ENCODE results near the gene SEMG1. TPM values are rescaled to one million over a fixed set of nuclear protein-coding genes. Genes with fewer than 3 reads are reported as not detected.
A peak's percentile ranks its signal among the peaks of the same experiment; 100 is the strongest.

The SEMG1 gene, protein sequence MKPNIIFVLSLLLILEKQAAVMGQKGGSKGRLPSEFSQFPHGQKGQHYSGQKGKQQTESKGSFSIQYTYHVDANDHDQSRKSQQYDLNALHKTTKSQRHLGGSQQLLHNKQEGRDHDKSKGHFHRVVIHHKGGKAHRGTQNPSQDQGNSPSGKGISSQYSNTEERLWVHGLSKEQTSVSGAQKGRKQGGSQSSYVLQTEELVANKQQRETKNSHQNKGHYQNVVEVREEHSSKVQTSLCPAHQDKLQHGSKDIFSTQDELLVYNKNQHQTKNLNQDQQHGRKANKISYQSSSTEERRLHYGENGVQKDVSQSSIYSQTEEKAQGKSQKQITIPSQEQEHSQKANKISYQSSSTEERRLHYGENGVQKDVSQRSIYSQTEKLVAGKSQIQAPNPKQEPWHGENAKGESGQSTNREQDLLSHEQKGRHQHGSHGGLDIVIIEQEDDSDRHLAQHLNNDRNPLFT
- total RNA-seq, result not detected

DNA sequence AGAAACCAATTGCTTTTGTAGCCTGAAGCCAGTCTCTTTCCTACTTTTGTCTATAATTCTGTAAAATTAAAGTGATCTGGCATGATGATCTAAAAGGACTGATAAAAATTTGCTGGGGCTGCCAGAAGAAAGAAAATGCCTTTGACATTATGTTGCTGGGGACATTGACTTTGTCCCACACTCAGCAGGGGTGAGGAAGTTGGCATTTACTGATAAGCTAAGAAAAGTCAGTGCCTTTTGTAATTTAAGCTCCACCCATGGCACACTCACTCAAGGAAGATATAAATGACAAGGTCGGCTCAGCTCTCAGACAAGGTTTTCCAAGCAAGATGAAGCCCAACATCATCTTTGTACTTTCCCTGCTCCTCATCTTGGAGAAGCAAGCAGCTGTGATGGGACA lies at the start of gene SEMG1:
SEMG1 (plus strand) TSS at position 309 of the 400 bp plus-strand sequence; CDS start at position 330, 21 bp downstream.
- ATAC-seq, result no peak

DNA sequence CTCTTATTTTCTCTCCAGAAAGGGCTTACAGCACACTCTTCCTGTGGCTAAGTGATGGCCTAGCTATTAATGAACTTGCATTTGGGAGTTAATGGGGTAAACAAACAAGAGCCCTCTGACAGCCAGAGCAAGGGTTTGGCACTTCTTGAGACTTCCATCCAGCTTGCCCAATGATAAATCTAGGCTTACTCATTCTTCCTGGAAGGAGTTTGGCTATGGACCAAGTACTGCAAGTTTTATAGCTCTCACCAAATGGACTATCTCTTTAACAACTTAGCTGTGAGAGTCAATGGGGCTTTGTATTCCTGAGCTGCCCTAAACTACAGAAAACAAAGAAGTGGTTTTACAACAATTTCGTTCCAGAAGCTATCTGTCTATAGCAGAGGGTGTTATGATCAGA lies 48.9 kb upstream of the SEMG1 start:
- ATAC-seq, result peak; percentile 92

DNA sequence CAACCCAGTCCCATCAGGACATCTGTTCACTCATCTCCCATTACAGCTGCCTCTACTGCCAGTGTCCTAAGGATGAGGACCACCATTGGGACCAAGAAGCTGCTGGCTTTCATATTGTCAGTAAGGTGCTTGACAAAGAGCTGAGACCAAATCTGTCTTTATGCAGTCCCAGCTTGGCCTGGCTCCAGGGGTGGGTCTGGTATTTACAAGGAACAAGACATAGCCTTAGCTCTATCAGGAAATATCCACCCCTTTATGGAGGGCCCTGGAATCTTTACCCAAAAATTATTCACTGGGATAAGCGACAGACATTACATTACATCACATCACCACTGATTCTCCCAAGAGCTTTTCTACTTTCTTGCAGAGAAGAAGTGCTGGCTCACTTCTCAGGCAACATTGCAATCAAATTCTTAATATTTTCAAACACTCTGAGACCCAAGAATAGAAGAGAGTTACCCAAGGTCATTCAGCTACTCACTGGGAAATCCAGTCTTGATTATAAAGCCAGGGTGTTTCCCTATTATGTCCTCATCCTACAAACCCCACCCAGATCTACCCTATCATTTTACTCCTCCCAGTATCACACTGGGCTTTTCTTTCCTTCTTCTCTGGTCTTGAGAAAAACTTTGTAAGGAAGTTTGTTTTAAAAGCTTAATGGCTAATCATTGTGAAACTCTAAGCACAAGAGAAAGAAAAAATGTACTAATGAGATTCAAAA lies 43.6 kb upstream of the SEMG1 start:
- ATAC-seq, result peak; percentile 84

DNA sequence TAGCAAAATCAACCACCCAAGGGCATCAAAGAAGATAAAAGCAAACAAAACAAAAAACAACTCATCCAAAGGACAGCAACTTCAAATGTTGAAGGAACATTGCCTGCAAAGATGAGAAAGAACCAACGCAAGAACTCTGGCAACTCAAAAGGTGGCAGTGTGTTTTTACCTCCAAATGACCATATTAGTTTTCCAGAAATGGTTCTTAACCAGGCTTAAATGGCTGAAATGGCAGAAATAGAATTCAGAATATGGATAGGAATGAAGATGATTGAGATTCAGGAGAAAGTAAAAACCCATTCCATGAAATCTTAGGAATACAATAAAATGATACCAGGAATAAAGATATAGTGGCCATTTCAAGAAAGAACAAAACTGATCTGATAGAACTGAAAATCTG lies 41.9 kb upstream of the SEMG1 start:
- ATAC-seq, result no peak

DNA sequence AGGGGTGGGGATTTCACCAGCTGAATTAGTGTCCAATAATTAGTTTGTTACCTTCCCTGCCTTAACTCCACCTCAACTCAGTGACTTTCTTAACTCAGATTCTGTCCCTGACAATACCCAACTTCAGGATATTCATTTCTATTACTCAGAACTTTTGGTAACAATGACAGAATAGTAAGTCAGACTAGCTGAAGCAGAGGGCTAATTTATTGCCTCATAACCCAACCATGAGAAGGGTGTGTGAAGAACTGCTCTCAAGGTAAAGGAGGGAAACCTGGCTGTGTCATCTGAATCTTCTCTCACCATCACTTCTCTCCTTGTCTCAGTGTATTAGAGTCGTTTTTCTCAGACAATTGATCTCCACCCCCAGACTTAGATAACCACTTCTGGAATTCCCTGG lies 33.3 kb upstream of the SEMG1 start:
- ATAC-seq, result peak; percentile 78

DNA sequence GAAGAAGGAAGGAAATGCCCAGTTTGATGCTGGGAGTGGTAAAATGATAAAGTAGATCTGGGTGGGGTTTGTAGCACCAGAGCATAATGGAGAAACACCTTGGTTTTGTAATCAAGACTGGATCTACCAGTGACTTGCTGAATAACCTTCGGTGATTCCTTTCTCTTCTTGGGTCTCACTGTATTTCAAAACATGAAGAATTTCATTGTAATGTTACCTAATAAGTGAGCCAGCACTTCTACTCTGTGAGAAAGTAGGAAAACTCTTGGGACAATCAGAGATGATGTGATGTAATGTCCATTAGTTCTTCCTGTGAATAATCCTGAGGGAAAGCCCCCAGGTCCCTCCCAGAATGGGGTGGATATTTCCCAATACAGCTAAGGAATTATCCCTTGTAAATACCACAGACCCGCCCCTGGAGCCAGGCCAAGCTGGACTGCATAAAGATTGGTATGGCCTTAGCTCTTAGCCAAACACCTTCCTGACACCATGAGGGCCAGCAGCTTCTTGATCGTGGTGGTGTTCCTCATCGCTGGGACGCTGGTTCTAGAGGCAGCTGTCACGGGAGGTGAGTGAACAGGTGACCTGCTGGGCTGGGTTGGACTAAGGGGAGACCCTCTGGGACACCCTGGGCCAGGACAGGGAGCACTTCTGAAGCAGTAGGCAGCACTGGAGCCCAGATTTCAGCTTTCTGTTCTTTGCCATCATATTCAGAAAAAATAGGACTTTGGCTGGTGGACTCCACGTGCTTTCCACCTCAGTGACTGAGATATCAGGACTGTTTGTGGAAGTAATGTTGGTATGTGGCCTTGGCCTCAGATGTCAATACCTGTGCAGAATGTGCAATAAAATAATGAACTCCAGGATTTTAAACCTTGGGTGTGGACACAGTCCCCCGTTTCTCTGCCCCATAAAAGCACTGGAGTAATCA lies 32.1 kb upstream of the SEMG1 start, which contains the start of gene PI3:
PI3 (plus strand) TSS at position 469 of the 931 bp plus-strand sequence; CDS start at position 490, 21 bp downstream.
- peak; percentile 85 for ATAC-seq

DNA sequence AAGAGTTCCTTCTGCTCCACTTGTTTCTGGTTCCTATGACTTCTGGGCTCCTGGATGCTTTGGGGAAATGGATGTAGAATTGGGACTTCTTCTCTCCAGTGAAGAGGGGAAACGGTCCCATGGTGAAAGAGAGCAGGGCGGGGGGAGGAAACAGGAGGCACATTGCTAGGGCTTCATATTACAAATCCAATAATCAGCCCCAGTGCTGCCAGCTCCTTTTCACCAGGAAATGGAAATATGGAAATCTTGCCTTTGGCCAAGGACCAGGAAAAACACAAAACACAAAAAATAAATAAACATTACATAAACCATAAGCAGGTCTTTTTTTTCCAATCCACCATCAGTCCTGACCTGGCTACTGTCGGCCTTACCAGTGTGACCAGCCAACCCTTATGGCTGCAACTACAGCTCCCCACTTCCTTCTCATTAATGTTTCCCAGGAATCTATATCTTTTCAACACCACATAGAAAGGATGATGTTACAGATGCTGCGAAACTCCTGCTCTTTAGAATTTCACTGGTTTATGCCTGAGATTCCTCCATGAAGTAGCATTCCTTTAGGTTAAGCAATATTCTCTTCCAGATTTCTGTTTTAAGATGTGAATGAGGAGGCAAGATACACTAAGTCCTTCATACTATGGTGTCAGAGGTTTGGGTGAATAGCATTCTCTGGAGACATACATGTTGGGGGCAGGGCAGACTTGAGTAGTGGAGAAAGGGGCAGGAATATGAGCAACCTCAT lies 30.1 kb upstream of the SEMG1 start:
- ATAC-seq, result no peak

DNA sequence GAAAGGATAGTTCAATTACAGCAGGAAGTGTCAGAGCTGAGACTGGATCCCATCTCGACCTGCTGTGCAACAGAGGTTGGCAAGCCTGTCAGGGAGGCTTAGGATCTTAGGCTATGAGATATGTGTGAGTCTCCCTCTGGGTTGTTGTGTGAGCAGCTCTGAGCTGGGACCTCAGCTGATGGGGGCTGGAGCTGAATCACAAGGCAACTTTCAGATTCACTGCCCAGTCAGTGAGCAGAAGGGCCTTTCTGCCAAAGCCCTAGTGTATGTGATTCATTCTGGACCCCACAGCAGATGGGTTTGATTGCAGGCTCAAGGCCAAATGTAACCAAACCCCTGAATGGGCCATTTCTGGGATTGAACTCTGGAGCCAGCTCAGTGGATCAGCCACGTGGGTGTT lies 27.7 kb upstream of the SEMG1 start:
- ATAC-seq, result no peak

DNA sequence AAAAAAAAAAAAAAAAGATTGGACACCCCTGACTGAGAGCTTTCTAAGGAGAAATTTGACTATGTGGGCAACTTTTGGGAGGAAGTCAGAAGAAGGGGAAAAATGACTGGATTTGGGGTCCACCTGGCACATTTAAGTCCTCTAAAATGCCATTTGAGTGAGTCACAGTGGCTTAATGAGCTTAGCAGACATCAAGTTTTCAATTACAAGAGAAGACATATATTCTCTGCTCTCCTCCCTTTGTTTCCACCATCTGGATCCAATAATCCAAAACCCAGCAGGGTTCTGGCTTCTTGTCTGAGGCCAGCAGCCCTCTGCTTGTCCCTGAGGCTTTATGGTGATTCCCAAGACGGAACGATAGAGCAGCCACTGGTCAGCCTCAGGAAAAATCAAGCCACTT lies 25.2 kb upstream of the SEMG1 start:
- no peak for ATAC-seq

DNA sequence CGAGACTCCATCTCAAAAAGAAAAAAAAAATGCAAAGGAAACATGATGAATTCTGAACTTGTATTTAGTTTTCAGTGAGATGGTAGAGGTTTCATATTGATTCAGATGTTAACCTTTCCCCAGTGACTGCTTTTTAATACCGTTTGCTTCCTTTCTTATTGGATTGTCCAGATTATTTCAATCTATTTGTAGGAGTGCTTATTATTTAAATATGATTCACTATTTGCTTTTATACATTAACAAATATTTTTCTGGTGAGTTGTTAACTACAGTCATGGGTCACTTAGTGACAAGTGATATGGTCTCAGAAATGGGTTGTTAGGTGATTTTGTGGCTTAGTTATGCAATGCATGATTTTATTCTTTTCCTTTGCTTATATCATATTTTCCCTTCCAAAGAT lies 23.7 kb upstream of the SEMG1 start:
- no peak for ATAC-seq

DNA sequence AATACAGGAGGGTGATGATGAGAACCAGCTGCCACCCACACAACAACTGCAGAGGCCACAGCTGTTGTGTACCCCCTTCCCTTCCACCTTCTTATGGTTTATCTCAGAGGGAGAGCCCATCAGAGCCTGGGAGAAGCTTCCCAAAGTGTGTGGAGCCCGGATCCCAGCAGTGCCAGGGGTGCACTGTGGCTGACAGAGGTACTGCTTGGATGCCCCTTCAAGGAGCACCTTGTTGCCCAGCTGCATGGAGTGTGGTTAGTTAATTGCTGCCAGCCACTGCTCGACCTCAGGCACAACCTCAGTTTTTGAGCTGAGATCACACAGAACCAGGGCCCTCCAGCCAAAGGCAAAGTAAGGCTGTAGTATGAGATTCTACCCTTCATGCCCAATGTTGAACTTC lies 19.1 kb upstream of the SEMG1 start:
- ATAC-seq, result no peak

DNA sequence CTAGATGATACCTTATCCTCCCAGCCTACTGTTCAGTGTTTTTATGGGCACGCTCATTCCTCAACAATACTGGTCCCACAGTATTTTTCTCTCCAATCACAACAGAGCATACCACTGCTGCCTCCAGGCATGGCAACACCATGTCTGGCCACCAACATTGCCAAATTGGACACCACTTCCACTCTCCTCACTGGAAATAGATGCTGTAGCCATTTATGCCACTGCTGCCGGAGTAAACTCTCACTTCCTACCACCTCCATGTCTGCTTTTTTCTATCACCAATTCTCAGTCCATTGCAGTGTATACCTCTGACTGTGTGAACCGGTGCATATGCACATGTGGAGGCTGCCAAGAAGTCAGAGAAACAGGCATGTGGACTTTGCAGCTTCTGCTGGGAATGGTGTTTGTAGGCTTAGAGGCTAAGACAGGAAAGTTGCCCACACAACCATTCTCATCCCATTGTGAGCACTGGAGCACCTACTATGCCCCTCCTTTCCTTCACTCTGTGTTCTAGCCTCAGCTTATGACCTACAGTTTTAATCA lies 17.7 kb upstream of the SEMG1 start:
- ATAC-seq, result no peak

DNA sequence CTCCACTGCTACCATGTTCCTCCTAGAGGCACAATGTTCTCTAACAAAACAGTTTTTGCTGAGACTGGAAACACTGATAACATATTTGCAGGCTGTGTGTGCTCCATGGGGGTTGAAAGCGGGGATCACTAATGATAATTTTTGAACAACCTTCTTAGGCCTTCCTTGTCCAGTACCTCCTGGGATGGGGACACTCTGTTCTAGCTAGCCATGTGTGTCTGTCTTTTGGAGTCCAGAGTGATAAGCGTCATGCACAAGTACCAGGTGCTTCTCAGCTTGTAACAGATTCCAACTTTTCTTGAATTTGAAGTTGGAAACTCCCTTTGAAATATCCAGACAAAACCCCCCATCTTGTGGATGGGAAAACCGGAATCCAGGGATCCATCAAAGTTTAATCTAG lies 17.0 kb upstream of the SEMG1 start:
- no peak for ATAC-seq

DNA sequence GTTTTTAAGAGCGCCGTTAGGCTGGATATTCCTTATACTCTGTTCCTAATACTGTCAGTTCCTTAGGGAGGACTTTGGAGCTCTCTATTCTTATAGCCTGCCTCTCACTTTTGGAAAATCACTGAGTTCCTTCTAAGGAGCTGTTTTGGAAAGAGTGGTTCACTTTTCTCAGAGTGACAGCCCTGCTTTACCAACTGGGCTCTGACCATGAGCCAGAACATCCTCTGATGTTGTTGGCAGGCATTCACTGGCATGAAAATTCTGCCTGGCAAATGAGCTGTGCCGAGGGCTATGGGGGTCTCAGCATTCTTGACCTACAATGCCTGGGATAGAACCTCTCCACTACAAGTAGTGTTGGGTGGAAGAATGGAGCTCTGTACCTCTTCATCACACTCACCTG lies 14.9 kb upstream of the SEMG1 start:
- no peak for ATAC-seq

DNA sequence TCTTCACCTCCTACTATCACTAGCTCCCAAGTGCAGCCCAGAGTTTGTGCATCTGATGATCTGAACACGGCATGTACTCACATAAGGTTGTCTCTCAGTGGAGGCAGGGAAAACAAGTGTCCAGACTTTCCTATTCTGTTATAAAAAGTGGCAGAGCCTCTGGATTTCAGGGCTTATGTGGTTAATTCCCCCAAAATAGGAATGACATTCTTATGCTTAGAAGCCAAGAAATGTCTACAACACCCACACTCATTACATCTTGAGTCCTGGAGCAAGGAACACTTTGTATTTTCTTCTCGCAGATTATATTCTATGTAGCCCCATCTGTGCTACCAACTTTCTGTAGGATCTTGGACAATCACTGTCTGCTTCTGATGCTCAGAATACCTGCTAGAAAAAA lies 13.5 kb upstream of the SEMG1 start:
- ATAC-seq, result no peak

DNA sequence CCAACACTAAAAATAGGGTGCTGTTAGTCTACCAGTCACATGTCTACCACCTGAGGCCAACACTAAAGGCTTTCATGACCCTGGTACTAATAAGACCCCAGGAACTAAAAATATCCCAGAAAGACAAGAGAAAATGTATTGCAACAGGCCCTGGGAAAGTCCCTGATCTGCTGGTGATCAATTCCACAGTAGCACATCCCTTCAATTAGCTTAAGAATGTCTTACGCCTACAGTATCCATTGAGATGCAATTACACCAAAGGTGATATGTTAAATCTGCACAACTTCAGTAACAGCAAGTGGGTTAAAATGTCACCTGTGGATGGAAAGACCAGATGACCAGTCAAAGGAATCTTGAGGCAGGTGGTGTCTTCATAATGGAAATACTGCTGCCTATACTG lies 3.1 kb downstream of the SEMG1 start:
- no peak for ATAC-seq

DNA sequence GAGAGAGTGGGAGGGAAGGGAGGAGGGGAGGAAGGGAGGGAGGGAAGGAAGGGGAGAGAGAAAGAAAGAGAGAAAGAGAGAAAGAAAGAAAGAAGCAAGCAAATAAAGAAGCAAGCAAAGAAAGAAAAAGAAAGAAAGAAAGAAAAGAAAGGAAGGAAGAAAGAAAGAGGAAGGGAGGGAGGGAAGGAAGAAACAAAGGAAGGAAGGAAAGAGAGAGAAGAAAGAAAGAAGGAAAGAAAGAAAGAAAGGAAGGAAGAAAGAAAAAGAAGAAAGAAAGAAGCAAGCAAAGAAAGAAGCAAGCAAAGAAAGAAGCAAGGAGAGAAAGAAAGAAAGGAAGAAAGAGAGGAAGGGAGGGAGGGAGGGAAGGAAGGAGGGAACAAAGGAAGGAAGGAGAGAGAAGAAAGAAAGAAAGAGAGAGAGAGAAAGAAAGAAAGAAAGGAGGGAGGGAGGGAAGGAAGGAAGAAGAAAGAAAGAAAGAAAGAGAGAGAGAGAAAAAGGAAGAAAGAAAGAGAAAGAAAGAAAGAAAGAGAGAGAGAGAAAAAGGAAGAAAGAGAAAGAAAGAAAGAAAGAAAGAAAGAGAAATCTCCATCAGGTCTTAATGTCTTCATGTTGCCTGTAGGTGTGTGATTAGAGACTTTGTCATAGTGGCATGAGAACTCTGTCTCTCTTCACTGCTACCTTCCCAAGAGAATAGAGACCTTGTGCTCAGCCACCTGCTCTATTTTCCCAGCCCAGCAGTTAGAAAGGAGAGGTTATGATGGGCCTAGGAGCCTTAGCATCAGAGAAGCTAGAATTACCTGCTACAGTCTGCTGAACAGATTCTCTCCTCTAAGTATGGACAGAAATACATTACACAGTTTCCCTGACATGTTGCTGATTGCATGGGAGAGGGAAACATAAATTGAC lies 5.0 kb downstream of the SEMG1 start:
- no peak for ATAC-seq

DNA sequence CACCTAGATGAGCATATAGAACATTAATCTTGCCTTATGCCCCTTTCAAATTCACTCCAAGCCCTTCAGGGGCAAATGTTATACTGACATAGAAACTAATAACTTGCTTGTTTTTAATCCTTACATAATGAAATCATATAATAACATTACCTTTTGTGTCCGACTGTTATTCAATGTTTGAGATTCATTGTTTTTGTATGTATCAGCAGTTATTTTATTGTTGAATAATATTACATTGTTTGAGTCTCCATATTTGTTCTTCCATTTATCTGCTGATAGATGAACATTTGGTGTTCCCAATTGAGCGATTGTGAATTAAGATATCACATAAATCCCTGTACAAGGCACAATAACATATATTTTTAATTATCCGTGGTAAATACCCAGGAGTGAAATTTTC lies 6.0 kb downstream of the SEMG1 start:
- ATAC-seq, result no peak

DNA sequence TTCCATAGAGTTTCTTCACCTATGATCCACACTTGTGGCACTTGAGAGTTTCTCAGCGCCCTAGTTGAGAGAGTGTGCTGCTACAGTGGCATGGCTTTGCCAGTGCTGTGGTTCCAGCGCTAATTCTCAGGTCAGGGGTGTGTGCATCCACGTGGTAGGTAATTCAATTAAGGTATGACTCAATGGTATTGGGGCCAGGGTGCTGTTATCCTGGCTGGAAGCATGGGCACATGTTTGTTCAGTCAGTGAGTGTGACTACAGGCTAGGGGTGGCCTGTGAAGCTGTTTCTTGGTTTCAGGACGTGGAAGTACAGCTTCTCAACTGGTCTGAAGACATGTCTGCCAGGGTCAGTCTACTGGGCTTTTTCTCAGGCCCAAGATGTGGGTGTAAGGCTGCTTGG lies 11.3 kb downstream of the SEMG1 start:
- ATAC-seq, result peak; percentile 72

DNA sequence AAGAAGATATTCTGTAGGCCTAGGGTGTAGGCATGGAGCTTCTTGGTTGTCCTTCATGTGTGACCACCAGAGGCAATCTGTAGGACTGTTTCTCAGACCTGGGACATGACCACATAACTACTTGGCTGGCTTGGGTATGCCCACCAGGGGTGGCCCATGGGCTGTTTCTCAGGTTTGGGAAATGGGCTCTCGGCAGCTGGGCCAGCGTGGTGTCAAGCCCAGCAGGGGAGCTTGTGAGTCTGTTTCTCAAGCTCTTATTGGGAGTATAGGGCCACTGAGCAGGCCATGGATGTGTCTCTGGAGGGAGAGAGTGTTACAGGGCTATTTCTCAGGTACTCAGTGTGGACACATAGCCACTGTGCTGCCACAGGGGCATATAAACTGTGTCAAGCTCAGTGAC lies 11.8 kb downstream of the SEMG1 start:
- no peak for ATAC-seq

DNA sequence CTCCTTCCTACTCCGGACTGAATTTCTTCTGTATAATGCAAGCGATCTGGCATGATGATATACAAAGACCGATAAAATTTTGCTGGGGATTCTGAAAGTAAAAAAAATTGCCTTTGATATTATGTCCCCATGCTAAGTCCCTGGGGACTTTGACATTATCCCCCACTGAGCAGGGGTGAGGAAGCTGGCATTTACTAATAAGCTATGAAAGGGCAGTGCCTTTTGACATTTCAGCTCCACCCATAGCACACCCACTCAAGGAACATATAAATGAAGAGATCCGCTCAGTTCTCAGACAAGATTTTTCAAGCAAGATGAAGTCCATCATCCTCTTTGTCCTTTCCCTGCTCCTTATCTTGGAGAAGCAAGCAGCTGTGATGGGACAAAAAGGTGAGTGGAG lies 14.2 kb downstream of the SEMG1 start, which contains the start of gene SEMG2:
SEMG2 (plus strand) TSS at position 298 of the 400 bp plus-strand sequence; CDS start at position 315, 17 bp downstream.
- no peak for ATAC-seq
